ENCODE results near the gene GADD45B. TPM values are rescaled to one million over a fixed set of nuclear protein-coding genes. Genes with fewer than 3 reads are reported as not detected.

GADD45B gene
- total RNA-seq, 2 donors from 2014 or later = 16.5 to 23.6 TPM

DNA sequence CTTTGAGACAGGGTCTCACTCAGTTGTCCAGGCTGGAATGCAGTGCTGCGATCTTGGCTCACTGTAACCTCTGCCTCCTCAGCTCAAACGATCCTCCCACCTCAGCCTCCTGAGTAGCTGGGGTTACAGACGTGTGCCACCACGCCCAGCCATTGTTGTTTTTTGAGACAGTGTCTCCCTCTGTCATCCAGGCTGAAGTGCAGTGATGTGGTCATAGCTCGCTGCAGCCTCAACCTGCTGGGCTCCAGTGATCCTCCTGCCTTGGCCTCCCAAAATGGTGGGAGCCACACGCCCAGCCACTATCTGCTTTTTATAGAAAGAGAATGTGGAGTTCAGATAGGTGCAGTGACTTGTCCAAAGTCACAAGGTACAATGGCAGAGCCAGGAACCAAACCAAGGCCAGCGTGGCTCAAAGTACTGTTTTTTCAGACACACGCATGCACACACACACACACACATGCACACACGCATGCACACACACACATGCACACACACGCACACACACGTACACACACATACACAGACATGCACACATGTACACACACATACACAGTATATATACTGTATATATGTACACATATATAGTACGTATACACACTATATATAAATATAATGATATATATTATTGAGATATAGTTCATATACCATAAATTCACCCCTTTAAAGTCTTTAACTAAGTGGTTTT is 6.6 kb downstream of the GADD45B start:
- H3K9ac ChIP-seq (ENCODE audit: extremely low read depth, low read length, poor library complexity, severe bottlenecking) = no peak overlapping the region
- H3K4me1 ChIP-seq (ENCODE audit: control insufficient read depth, insufficient read depth, low read length) = no peaks in the 10 kb centered on the region
- Mint-ChIP-seq H3K27me3 (ENCODE audit: insufficient read depth) (peaks cover 25% of the 10 kb centered on the region), H3K9me3 (peaks cover 15% of the 10 kb centered on the region), H3K27ac (no peak overlapping the region), H3K36me3 (ENCODE audit: low read depth) (no peaks in the 10 kb centered on the region), H3K4me1 (peaks cover 2% of the 10 kb centered on the region), H3K4me3 (no peak overlapping the region)
- peaks cover 4% of the 10 kb centered on the region for H3K9me3 ChIP-seq (ENCODE audit: control insufficient read depth, low read length)
- no peak overlapping the region for H3K27ac ChIP-seq (ENCODE audit: low read depth, low read length)
- no peak overlapping the region for H3K4me3 ChIP-seq (ENCODE audit: low read length)
- no peaks in the 10 kb centered on the region for H3K27me3 ChIP-seq (ENCODE audit: control insufficient read depth, insufficient read depth, low read length, poor library complexity, severe bottlenecking)
- no peaks in the 10 kb centered on the region for H3K36me3 ChIP-seq (ENCODE audit: control insufficient read depth, insufficient read depth, low read length)
- DNase-seq = no peak
- 85 to 94% methylated on average over 5 to 9 of the region's 12 CpGs for WGBS, 2 experiments (ENCODE audit: insufficient coverage in 1 of 2, insufficient read length in 1 of 2)
- TF ChIP-seq CTCF (conservative IDR thresholded peaks at IDR 0.05) = no peak

DNA sequence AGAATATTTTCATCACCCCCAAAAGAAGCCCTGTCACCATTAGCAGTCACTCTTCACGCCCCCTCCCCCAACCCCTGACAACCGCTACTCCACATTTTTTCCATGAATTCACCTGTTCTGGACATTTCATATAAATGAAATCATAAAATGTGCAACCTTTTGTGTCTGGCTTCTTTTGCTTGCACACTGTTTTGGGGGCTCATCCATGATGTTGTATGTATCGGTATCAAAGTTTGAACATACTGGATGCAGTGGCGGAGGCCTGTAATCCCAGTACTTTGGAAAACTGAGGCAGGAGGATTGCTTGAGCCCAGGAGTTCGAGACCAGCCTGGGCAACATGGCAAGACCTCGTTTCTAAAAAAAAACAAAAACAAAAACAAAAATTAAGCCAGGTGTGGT is 7.2 kb downstream of the GADD45B start:
- peaks cover 5% of the 10 kb centered on the region for H3K27me3 ChIP-seq (ENCODE audit: control insufficient read depth, insufficient read depth, low read length, poor library complexity, severe bottlenecking)
- no peak overlapping the region for H3K4me3 Mint-ChIP-seq
- no peaks in the 10 kb centered on the region for H3K36me3 Mint-ChIP-seq (ENCODE audit: low read depth)
- H3K27ac Mint-ChIP-seq = no peak overlapping the region
- H3K27me3 Mint-ChIP-seq (ENCODE audit: insufficient read depth) = peaks cover 31% of the 10 kb centered on the region
- H3K36me3 ChIP-seq (ENCODE audit: control insufficient read depth, insufficient read depth, low read length) = no peaks in the 10 kb centered on the region
- H3K9me3 ChIP-seq (ENCODE audit: control insufficient read depth, low read length) = peaks cover 4% of the 10 kb centered on the region
- DNase-seq = no peak
- no peak for TF ChIP-seq CTCF (conservative IDR thresholded peaks at IDR 0.05)
- no peaks in the 10 kb centered on the region for H3K4me1 ChIP-seq (ENCODE audit: control insufficient read depth, insufficient read depth, low read length)
- no peak overlapping the region for H3K9ac ChIP-seq (ENCODE audit: extremely low read depth, low read length, poor library complexity, severe bottlenecking)
- no peak overlapping the region for H3K27ac ChIP-seq (ENCODE audit: low read depth, low read length)
- WGBS, 2 experiments (ENCODE audit: insufficient coverage in 1 of 2, insufficient read length in 1 of 2) = 92 to 100% methylated on average over 3 to 6 of the region's 6 CpGs
- H3K4me1 Mint-ChIP-seq = no peaks in the 10 kb centered on the region
- no peak overlapping the region for H3K4me3 ChIP-seq (ENCODE audit: low read length)
- H3K9me3 Mint-ChIP-seq = peaks cover 15% of the 10 kb centered on the region

GRCh38 chr19:2483484-2484151 is 7.7 kb downstream of the GADD45B start:
- Mint-ChIP-seq H3K9me3 (peaks cover 15% of the 10 kb centered on the region), H3K4me3 (no peak overlapping the region), H3K36me3 (ENCODE audit: low read depth) (no peaks in the 10 kb centered on the region), H3K4me1 (no peaks in the 10 kb centered on the region), H3K27ac (no peak overlapping the region), H3K27me3 (ENCODE audit: insufficient read depth) (peaks cover 36% of the 10 kb centered on the region)
- TF ChIP-seq CTCF (conservative IDR thresholded peaks at IDR 0.05) = no peak
- peaks cover 10% of the 10 kb centered on the region for H3K27me3 ChIP-seq (ENCODE audit: control insufficient read depth, insufficient read depth, low read length, poor library complexity, severe bottlenecking)
- H3K27ac ChIP-seq (ENCODE audit: low read depth, low read length) = no peak overlapping the region
- DNase-seq = peak; percentile 30
- no peaks in the 10 kb centered on the region for H3K4me1 ChIP-seq (ENCODE audit: control insufficient read depth, insufficient read depth, low read length)
- H3K9ac ChIP-seq (ENCODE audit: extremely low read depth, low read length, poor library complexity, severe bottlenecking) = no peak overlapping the region
- no peak overlapping the region for H3K4me3 ChIP-seq (ENCODE audit: low read length)
- peaks cover 4% of the 10 kb centered on the region for H3K9me3 ChIP-seq (ENCODE audit: control insufficient read depth, low read length)
- no peaks in the 10 kb centered on the region for H3K36me3 ChIP-seq (ENCODE audit: control insufficient read depth, insufficient read depth, low read length)
- 96 to 100% methylated on average over 2 to 4 of the region's 4 CpGs for WGBS, 2 experiments (ENCODE audit: insufficient coverage in 1 of 2, insufficient read length in 1 of 2)
